Keratinocyte (primary cell): ENCODE data around the gene LRRC37A3. TPM values are rescaled to one million over a fixed set of nuclear protein-coding genes. Genes with fewer than 3 reads are reported as not detected.
A peak's percentile ranks its signal among the peaks of the same experiment; 100 is the strongest.
"Not testable (repeated sequence)": the region's sequence is repeated elsewhere in the genome, so short reads cannot be mapped to it uniquely, and the experiment has no call there.

Source experiments
- DNase-seq: peaks from one replicate; pipeline ENCODE4 v3.0.0-alpha.2; 2011; ENCODE audit warnings: low read depth, missing footprints, low spot score
- FAIRE-seq: peaks from 2 replicates; lab custom pipeline; 2011; peaks lifted over from hg19 to GRCh38; lab: Jason Lieb, UNC
- H2AFZ ChIP-seq: 2 replicates; pipeline ENCODE4 v1.6.0; 2012; ENCODE audit warnings: low read length, control low read depth, inconsistent platforms; ENCODE audit not compliant: control insufficient read depth
- H3K27ac ChIP-seq: 2 replicates; pipeline ENCODE4 v1.5.1; 2011; ENCODE audit warnings: low read length; ENCODE audit not compliant: control insufficient read depth, insufficient read depth
- H3K27me3 ChIP-seq: 3 replicates; pipeline ENCODE4 v1.6.0; 2011; ENCODE audit warnings: low read length; ENCODE audit not compliant: control insufficient read depth, insufficient read depth; ENCODE audit errors: extremely low read depth
- H3K36me3 ChIP-seq, 2 experiments: 2 replicates in 1 of 2; 3 replicates in 1 of 2; pipeline ENCODE4 v1.5.1; 2011; ENCODE audit warnings: low read length in 2 of 2, mild to moderate bottlenecking in 1 of 2; ENCODE audit not compliant: control insufficient read depth in 2 of 2, insufficient read depth in 2 of 2; ENCODE audit errors: extremely low read depth in 1 of 2
- H3K4me1 ChIP-seq: 3 replicates; pipeline ENCODE4 v1.5.1; 2011; ENCODE audit warnings: low read length; ENCODE audit not compliant: control insufficient read depth, insufficient read depth; ENCODE audit errors: extremely low read depth
- H3K4me2 ChIP-seq: 3 replicates; pipeline ENCODE4 v1.6.0; 2011; ENCODE audit warnings: low read depth, low read length; ENCODE audit not compliant: control insufficient read depth, insufficient read depth; ENCODE audit errors: extremely low read depth
- H3K4me3 ChIP-seq, 3 experiments: fragments of 200-600 bp in 1 of 3; sonication (generic) in 1 of 3; 2 replicates in 2 of 3; 3 replicates in 1 of 3; pipeline ENCODE4 v1.5.1; 2011 to 2016; ENCODE audit warnings: low read length in 3 of 3, mild to moderate bottlenecking in 3 of 3, control low read depth in 2 of 3, inconsistent platforms in 1 of 3, low read depth in 1 of 3, mixed read lengths in 1 of 3, mixed run types in 1 of 3, moderate library complexity in 1 of 3; ENCODE audit not compliant: control insufficient read depth in 2 of 3, insufficient read depth in 2 of 3; ENCODE audit errors: extremely low read depth in 1 of 3
- H3K79me2 ChIP-seq: 2 replicates; pipeline ENCODE4 v1.6.0; 2012; ENCODE audit warnings: low read length; ENCODE audit not compliant: control insufficient read depth, insufficient read depth
- H3K9ac ChIP-seq: 3 replicates; pipeline ENCODE4 v1.6.0; 2011; ENCODE audit warnings: low read length; ENCODE audit not compliant: control insufficient read depth, insufficient read depth; ENCODE audit errors: extremely low read depth
- H3K9me1 ChIP-seq: 3 replicates; pipeline ENCODE4 v1.6.0; 2011; ENCODE audit warnings: low read length; ENCODE audit not compliant: control insufficient read depth, insufficient read depth; ENCODE audit errors: extremely low read depth
- H3K9me3 ChIP-seq: 2 replicates; pipeline ENCODE4 v1.5.1; 2012; ENCODE audit warnings: low read depth, low read length; ENCODE audit not compliant: control insufficient read depth
- H4K20me1 ChIP-seq: 3 replicates; pipeline ENCODE4 v1.6.0; 2011; ENCODE audit warnings: low read length; ENCODE audit not compliant: control insufficient read depth, insufficient read depth; ENCODE audit errors: extremely low read depth
- dilution Hi-C: fragments of 300-500 bp; cut with MboI; formaldehyde crosslinking; loops from one replicate; pipeline ENCODE4 v1.7.0; 2020; ENCODE audit warnings: low sequenced_read_pairs; ENCODE audit not compliant: extremely low pct_ligation_motif_present
- polyA plus RNA-seq, 5 experiments: library from polyadenylated mRNA; depleted of rRNA in 3 of 5; stranded (reverse) in 3 of 5; stranded (forward) in 1 of 5; unstranded in 1 of 5; fragments of >200 nt; gene quantifications; 1 replicate in 1 of 5; 2 replicates in 3 of 5; 3 replicates in 1 of 5; pipeline versions ENCODE4 v1.2.1 to v1.2.3, GENCODE V29; 2011 to 2012; ENCODE audit warnings: missing spikeins in 2 of 5, low read depth in 1 of 5, low replicate concordance in 1 of 5

Gene LRRC37A3
- polyA plus RNA-seq, 1 donor (not counting 4 experiments of a cell fraction or from before 2014, with no cell fraction given): 2.0 TPM

- H3K4me3 ChIP-seq, dilution Hi-C loops, H3K9ac ChIP-seq, H3K27ac ChIP-seq, H3K36me3 ChIP-seq, H3K9me1 ChIP-seq, FAIRE-seq, H3K27me3 ChIP-seq, H2AFZ ChIP-seq, H3K4me1 ChIP-seq, DNase-seq, H3K79me2 ChIP-seq, H4K20me1 ChIP-seq, H3K4me2 ChIP-seq, H3K9me3 ChIP-seq: not testable (repeated sequence)
Observed at GRCh38 chr17:64930374-64930773, 11.1 kb upstream of the LRRC37A3 start.

- H3K4me2 ChIP-seq, H3K27me3 ChIP-seq, H3K36me3 ChIP-seq, H3K9me3 ChIP-seq, H3K9me1 ChIP-seq, FAIRE-seq, H3K9ac ChIP-seq, H3K4me1 ChIP-seq, dilution Hi-C loops, H3K79me2 ChIP-seq, H3K27ac ChIP-seq, H4K20me1 ChIP-seq, H3K4me3 ChIP-seq, H2AFZ ChIP-seq: not testable (repeated sequence)
- DNase-seq: peak; percentile 41
Observed at GRCh38 chr17:64929419-64930209, 10.3 kb upstream of the LRRC37A3 start.

- DNase-seq, H3K79me2 ChIP-seq, H3K9me3 ChIP-seq, H3K4me1 ChIP-seq, H4K20me1 ChIP-seq, H3K4me3 ChIP-seq, FAIRE-seq, H3K4me2 ChIP-seq, H3K36me3 ChIP-seq, H3K9me1 ChIP-seq, H3K27me3 ChIP-seq, H2AFZ ChIP-seq, dilution Hi-C loops, H3K27ac ChIP-seq, H3K9ac ChIP-seq: not testable (repeated sequence)
Observed at GRCh38 chr17:64928701-64929100, 9.4 kb upstream of the LRRC37A3 start.
